HG03571 (cell line): Measurements from ENCODE around the gene KIF21A.

Source experiments
- ATAC-seq: cut with Tn5 transposase; IDR thresholded peaks from one replicate; pipeline ENCODE4 v1.9.1; 2021; ENCODE audit not compliant: unreplicated experiment

The KIF21A gene

GRCh38 chr12:39389399-39390150 lies 53.3 kb downstream of the KIF21A start:
- ATAC-seq: no peak

DNA sequence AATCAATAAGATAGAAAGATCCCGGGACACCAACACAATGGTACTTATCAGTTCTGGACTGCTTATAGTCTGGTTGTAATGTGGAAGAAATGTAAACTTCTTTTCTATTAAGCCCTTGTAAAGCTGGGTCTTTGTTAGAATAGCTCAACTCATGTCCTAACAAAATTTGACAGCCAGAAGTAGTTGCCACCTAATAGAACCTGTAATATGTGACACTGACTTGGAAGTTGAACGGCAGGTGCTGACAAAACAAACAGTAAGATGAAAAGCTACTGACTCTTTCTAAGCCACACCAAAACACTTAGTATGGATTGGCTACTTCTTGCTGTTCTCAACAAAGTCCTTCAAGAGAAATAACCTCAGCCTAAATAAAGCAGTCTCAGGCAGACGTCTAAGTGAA lies 56.6 kb downstream of the KIF21A start:
- no peak for ATAC-seq

GRCh38 chr12:39383114-39383513 lies 59.8 kb downstream of the KIF21A start:
- ATAC-seq: no peak

- no peak for ATAC-seq
These were observed 62.8 kb downstream of the KIF21A start for GRCh38 chr12:39380090-39380489.

- no peak for ATAC-seq
These were observed 64.6 kb downstream of the KIF21A start for GRCh38 chr12:39378341-39378740.

GRCh38 chr12:39375206-39375808 lies 67.6 kb downstream of the KIF21A start:
- no peak for ATAC-seq

- peak; percentile 87 for ATAC-seq
These were observed 70.0 kb downstream of the KIF21A start for GRCh38 chr12:39372929-39373328.

DNA sequence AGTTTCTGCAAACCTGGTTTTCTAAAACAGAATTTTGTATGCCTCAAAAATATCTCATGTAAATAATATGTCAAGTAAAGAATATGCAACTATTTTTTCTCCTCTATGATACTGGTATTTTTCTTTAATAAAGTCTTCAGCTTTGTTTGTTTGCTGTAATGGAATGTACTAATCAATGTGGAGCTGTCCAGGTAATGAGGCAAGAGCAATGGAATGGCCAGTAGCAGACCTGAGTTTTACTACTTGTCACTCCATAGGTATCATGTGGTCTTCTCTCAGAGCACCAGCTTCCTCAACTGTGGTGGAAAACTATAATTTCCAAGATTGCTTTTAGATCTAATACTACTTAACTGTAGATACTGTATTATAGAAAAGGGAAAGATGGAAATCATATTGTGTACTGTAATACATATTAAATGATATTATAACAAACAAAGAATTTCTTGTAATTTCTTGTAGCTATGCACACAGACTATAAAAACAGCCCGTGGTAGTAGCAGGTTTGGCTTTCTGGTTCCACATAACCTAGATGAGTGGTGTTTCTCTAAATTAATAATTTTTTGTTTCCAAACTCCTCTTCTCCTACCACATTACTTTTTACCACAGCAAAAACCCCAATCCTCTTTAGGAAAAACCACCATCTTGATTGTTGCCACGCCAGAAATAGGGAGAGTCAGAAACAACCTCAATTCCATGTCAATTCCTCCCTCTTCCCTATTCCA lies 70.6 kb downstream of the KIF21A start:
- ATAC-seq: no peak

DNA sequence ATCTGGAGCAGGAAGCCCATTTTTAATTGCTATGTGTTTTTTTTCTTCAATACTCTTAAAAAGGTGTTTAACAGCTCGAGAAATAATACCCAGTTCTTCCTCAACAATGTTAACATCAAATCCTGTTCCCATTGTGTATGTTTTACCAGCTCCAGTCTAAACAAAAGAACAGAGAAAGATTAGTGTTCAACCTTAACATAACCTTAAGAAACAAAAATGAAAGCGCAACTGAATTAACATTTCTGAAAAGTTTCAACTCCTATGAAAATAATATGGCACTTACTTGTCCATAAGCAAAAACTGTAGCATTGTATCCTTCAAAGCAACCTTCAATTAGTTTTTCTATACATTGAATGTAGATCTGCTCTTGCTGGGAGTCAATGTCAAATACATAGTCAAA lies 73.2 kb downstream of the KIF21A start:
- ATAC-seq: no peak

DNA sequence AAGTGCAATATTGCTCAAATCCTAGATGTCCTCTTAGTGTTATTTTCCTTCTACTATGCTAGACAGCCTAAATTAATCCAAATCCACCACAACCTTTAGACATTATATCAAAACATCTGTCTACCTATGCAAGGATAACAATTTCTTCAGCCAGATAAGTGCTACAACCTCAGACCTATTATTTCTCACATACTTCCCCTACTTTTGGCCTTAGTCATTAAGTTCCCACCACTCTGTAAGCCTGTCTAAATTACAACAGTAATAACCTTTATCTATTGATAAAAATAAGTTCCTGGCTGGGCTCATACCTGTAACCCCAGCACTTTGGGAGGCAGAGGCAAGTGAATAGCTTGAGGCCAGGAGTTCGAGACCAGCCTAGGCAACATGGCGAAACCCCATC lies 74.0 kb downstream of the KIF21A start:
- no peak for ATAC-seq

DNA sequence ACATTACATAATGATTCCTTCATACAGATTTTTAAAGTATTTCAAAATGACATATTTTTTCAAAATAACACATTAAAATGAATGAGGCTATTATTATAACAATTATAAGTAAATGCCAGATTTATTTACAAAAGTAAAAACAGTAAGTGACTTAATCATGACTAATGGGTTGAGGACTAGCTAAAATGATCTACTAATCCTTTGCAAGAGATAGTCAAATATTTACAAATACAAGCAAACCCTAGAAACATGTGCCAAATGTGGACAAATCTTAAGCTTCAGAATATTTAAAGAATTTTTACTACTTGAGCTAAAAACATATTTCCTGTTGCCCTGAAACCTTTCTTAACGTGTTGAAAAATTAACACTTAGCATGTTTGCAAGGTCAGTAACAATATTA lies 74.8 kb downstream of the KIF21A start:
- ATAC-seq: no peak

DNA sequence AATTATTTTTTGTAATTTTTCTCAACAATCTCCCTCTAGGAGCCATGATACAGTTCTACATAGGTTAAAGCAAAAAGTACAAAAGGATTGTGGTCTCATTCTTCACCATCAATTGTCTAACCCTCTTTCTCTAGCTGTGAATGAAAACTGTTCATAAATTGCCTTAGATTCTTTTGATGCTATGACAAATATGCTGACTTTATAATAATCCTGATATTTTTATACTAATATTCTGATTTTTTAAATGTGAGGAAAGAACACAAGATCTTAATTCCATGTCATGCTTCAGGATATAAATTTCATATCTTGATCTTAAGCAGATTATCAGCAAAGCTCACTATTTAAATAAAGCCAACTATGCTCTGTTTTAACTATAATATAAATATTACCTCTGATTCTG lies 75.4 kb downstream of the KIF21A start:
- no peak for ATAC-seq

DNA sequence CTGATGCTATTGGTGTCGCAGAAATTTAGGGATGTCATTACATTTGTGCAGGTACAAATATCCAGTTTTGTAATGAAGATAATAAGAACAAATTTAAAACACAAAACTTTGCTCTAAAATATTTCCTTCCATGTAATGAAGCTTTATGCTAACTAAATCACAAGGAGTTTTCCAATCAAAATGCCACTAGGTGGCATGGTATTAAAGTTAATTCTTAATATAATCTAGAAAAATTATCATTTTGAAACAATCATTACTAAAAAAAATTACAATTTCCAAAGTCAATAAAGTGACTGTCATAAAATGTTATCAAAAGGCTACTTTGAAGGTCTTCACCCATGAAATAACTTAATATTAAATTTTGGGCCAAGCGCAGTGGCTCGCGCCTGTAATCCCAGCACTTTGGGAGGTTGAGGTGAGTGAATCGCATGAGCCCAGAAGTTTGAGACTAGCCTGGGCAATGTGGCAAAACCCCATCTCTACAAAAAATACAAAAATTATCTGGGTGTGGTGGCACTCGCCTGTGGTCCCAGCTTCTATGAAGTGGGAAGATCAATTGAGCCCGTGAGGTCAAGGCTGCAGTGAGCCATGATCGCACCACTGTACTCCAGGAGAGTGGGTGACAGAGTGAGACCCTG lies 77.4 kb downstream of the KIF21A start:
- ATAC-seq: no peak

GRCh38 chr12:39364196-39364595 lies 78.7 kb downstream of the KIF21A start:
- ATAC-seq: no peak

- ATAC-seq: no peak
These were observed 83.3 kb downstream of the KIF21A start for GRCh38 chr12:39359645-39360044.

- ATAC-seq: no peak
These were observed 85.9 kb downstream of the KIF21A start for GRCh38 chr12:39357041-39357440.

GRCh38 chr12:39355841-39356240 lies 87.1 kb downstream of the KIF21A start:
- no peak for ATAC-seq

- no peak for ATAC-seq
These were observed 88.0 kb downstream of the KIF21A start for GRCh38 chr12:39354955-39355354.

DNA sequence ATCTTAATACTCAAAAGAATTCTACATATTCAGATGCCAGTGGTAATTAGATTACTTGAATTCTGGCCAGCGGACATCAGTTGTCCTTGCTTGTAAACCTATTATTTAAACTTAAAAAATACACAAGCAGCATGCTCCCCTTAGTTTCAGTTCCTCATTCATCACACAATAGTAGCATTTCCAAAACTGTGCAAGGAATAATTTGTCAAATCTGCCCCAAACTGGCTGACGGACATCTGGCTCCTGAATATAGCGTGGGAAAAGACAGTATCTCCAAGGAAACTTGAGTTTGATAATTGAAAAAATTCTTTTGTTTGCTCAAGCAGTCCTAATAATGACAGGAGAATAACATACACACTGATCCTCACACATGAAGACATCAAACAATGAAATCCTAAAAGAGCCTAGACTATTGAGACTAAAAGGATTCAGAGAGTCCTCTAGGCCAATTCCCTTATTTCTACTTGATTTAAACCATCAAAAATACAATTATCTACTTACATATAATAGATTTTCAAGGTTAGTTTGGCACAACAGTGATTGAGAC lies 90.4 kb downstream of the KIF21A start:
- no peak for ATAC-seq

- no peak for ATAC-seq
These were observed 91.8 kb downstream of the KIF21A start for GRCh38 chr12:39351153-39351552.

DNA sequence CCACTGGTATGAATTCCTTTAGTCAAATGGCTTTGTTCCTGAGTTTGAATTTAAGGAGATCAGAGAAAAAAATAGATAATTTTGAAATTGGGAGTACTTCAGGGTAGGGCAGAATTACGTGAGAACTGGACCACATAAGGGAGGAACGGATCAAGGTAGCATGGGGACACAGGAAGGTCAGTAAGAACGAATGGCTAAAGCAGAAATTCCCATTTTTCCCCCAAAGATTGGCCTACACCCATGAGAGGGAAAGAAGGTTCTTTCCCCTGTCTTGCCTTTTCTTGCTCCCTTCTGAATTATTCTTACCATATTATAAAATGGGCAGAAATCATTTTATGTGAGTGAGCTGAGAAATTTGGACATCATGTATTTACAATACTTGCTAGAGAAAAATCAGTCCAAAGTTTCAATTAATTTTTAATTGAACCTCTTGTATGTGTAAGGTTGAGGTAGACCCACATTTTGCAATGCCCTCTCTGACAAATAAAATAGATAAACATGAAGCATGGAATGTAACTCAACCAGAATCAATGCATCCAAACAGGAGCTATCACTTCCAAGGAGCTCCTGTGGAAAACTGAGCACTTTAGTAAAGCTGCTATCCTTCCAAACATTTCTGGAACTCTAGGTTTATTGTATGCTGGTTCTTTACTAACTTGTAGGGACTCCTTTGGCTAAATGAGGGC lies 93.8 kb downstream of the KIF21A start:
- ATAC-seq: no peak
